Uterus (tissue), 4 donors: ENCODE measurements around the gene UBE2Q2. TPM values are rescaled to one million over a fixed set of nuclear protein-coding genes. Genes with fewer than 3 reads are reported as not detected.

ENCODE experiments used
- DNase-seq, 2 donors: peaks; one replicate each; pipeline ENCODE4 v3.0.0-alpha.2; 2019 to 2020
- H3K27ac ChIP-seq, 2 donors: fragments of 200-600 bp; sonication (generic); 1 replicate in 1 of 2; 2 replicates in 1 of 2; pipeline ENCODE4 v1.5.1; 2016 to 2018
- H3K27me3 ChIP-seq, 2 donors: fragments of 200-600 bp; sonication (generic); one replicate each; pipeline ENCODE4 v1.5.1; 2018 to 2019; ENCODE audit warnings: control low read depth in 1 of 2
- H3K36me3 ChIP-seq, 2 donors: fragments of 200-600 bp; sonication (generic); one replicate each; pipeline ENCODE4 v1.5.1; 2019; ENCODE audit warnings: control low read depth in 1 of 2
- H3K4me1 ChIP-seq, 2 donors: fragments of 200-600 bp; sonication (generic); one replicate each; pipeline ENCODE4 v1.5.1; 2018 to 2019; ENCODE audit warnings: control low read depth in 1 of 2
- H3K4me3 ChIP-seq, 2 donors: fragments of 200-600 bp; sonication (generic); 1 replicate in 1 of 2; 2 replicates in 1 of 2; pipeline ENCODE4 v1.5.1; 2018 to 2019; ENCODE audit warnings: mild to moderate bottlenecking in 1 of 2
- H3K9me3 ChIP-seq, 2 donors: fragments of 200-600 bp; sonication (generic); one replicate each; pipeline ENCODE4 v1.5.1; 2019; ENCODE audit warnings: control low read depth in 1 of 2
- POLR2A ChIP-seq, 2 donors: fragments of 450-650 bp; IDR thresholded peaks; one replicate each; pipeline ENCODE4 v1.6.1; 2016; ENCODE audit warnings: antibody characterized with exemption in 2 of 2, mild to moderate bottlenecking in 1 of 2, moderate library complexity in 1 of 2
- intact Hi-C: fragments of 100-400 bp; cut with DNase I; formaldehyde crosslinking; loops from one replicate; pipeline ENCODE4 v1.15.1; 2023; ENCODE audit warnings: low total_unique reads
- total RNA-seq, 4 donors: library from RNA; depleted of rRNA in 3 of 4; stranded (reverse); fragments of >200 nt in 3 of 4; gene quantifications; one replicate each; pipeline versions ENCODE4 v1.1.0 to v1.2.4, GENCODE V29; 2014 to 2023
- TF ChIP-seq, protein P1 (sequence below), 4 experiments: fragments of 200-600 bp in 2 of 4; fragments of 450-650 bp in 2 of 4; sonication (generic) in 2 of 4; IDR thresholded peaks; one replicate each; pipeline ENCODE4 v1.5.1; 2016 to 2019; ENCODE audit warnings: antibody characterized with exemption in 4 of 4, mild to moderate bottlenecking in 2 of 4, moderate library complexity in 1 of 4
- donor health status: DM: yes; HTN: yes; CAD: no.

The UBE2Q2 gene
- total RNA-seq, 4 donors from 2014 or later: 36.6 to 71.7 (median 57.9) TPM

GRCh38 chr15:75830910-75831805 lies 12.1 kb upstream of the UBE2Q2 start:
- no peak for TF ChIP-seq POLR2A (IDR thresholded peaks at IDR 0.05)
- TF ChIP-seq, protein P1, sequence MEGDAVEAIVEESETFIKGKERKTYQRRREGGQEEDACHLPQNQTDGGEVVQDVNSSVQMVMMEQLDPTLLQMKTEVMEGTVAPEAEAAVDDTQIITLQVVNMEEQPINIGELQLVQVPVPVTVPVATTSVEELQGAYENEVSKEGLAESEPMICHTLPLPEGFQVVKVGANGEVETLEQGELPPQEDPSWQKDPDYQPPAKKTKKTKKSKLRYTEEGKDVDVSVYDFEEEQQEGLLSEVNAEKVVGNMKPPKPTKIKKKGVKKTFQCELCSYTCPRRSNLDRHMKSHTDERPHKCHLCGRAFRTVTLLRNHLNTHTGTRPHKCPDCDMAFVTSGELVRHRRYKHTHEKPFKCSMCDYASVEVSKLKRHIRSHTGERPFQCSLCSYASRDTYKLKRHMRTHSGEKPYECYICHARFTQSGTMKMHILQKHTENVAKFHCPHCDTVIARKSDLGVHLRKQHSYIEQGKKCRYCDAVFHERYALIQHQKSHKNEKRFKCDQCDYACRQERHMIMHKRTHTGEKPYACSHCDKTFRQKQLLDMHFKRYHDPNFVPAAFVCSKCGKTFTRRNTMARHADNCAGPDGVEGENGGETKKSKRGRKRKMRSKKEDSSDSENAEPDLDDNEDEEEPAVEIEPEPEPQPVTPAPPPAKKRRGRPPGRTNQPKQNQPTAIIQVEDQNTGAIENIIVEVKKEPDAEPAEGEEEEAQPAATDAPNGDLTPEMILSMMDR (IDR thresholded peaks at IDR 0.05): no peak
- intact Hi-C loops: no loop called here
- no peak overlapping the region for H3K4me3 ChIP-seq
- H3K27me3 ChIP-seq: no peaks in the 10 kb centered on the region
- no peaks in the 10 kb centered on the region for H3K4me1 ChIP-seq
- no peak overlapping the region for H3K27ac ChIP-seq
- H3K36me3 ChIP-seq: no peaks in the 10 kb centered on the region
- no peak for DNase-seq
- no peaks in the 10 kb centered on the region for H3K9me3 ChIP-seq

- DNase-seq: no peak
- H3K27ac ChIP-seq: no peak overlapping the region
Measured at GRCh38 chr15:75831806-75832102, 11.5 kb upstream of the UBE2Q2 start.

GRCh38 chr15:75832114-75832513 lies 11.1 kb upstream of the UBE2Q2 start:
- H3K27ac ChIP-seq: no peak overlapping the region
- H3K27me3 ChIP-seq: no peaks in the 10 kb centered on the region
- DNase-seq: no peak
- TF ChIP-seq, protein P1 (IDR thresholded peaks at IDR 0.05): no peak
- TF ChIP-seq POLR2A (IDR thresholded peaks at IDR 0.05): no peak
- H3K36me3 ChIP-seq: no peaks in the 10 kb centered on the region
- H3K4me3 ChIP-seq: no peak overlapping the region
- H3K9me3 ChIP-seq: no peaks in the 10 kb centered on the region
- no peaks in the 10 kb centered on the region for H3K4me1 ChIP-seq
- intact Hi-C loops: no loop called here

More at GRCh38 chr15:75831806-75832102, 11.5 kb upstream of the UBE2Q2 start:
- Histone ChIP-seq H3K4me3 (no peak overlapping the region), H3K4me1 (no peaks in the 10 kb centered on the region), H3K9me3 (no peaks in the 10 kb centered on the region), H3K27me3 (no peaks in the 10 kb centered on the region), H3K36me3 (no peaks in the 10 kb centered on the region)
- intact Hi-C loops: no loop called here
- TF ChIP-seq, protein P1 (IDR thresholded peaks at IDR 0.05): no peak
- TF ChIP-seq POLR2A (IDR thresholded peaks at IDR 0.05): no peak

DNA sequence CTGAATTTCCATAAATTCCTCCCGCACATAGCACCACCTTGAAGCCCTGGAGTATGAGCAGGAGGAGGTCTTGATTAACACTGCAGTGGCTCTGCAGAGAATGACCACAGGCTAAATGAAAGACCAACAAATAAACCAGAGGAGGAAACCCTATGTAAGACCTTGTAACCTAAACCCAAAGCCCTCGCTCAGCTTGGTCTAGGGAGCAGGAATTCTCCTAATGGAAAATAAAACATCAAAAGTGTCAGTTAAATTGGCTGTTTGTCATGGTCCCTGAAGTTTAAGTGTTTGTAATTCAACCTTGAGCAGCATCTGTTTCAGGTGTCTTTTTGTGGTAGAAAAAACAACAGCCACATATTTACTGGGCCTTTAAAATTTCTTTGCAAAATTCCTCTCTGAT lies 9.2 kb upstream of the UBE2Q2 start:
- intact Hi-C loops: no loop called here
- Histone ChIP-seq H3K36me3 (no peaks in the 10 kb centered on the region), H3K27me3 (no peaks in the 10 kb centered on the region), H3K4me1 (no peaks in the 10 kb centered on the region), H3K4me3 (no peak overlapping the region), H3K9me3 (no peaks in the 10 kb centered on the region), H3K27ac (no peak overlapping the region)
- TF ChIP-seq, protein P1 (IDR thresholded peaks at IDR 0.05): no peak
- TF ChIP-seq POLR2A (IDR thresholded peaks at IDR 0.05): no peak
- no peak for DNase-seq
